A549 (cell line): Measurements from ENCODE around the gene DUSP7. TPM values are rescaled to one million over a fixed set of nuclear protein-coding genes. Genes with fewer than 3 reads are reported as not detected.

Experiments
- ATAC-seq, 2 experiments: fragments of 200-7000 bp in 1 of 2; fragments of >200 bp in 1 of 2; cut with Nextera tagmentation in 1 of 2; cut with Tn5 transposase in 1 of 2; 3 replicates each; pipeline versions ENCODE4 v1.8.0 to v1.9.1; 2018 to 2020; ENCODE audit warnings: mild to moderate bottlenecking in 1 of 2, moderate library complexity in 1 of 2
- CTCF ChIA-PET: fragments of 300-600 bp; sonication (Branson Sonifier 250); formaldehyde crosslinking; extraction: SDS; loops from one replicate; lab custom pipeline; 2021; ENCODE audit warnings: antibody characterized with exemption, inconsistent platforms; lab: Yijun Ruan, JAX
- POLR2A ChIA-PET: fragments of 350-600 bp; formaldehyde crosslinking; extraction: SDS; loops from one replicate; lab custom pipeline; 2021; ENCODE audit warnings: antibody characterized with exemption, inconsistent platforms; lab: Yijun Ruan, JAX
- DNase-seq, 2 experiments: peaks; one replicate each; pipeline versions ENCODE4 v3.0.0 to v3.0.0-alpha.2; 2011 to 2016; ENCODE audit warnings: low read depth in 1 of 2, low spot score in 1 of 2
- FAIRE-seq: peaks from 2 replicates; lab custom pipeline; 2011; peaks lifted over from hg19 to GRCh38; lab: Jason Lieb, UNC
- H3K27ac ChIP-seq, 2 experiments: fragments of >200 bp; sonication (Bioruptor Twin); formaldehyde crosslinking; 3 replicates each; pipeline ENCODE4 v1.5.1; 2016 to 2017
- H3K4me1 ChIP-seq: fragments of >200 bp; sonication (Bioruptor Twin); formaldehyde crosslinking; 3 replicates; pipeline ENCODE4 v1.6.1; 2016
- H3K4me2 ChIP-seq: fragments of >200 bp; sonication (Bioruptor Twin); formaldehyde crosslinking; 3 replicates; pipeline ENCODE4 v1.6.1; 2016
- H3K4me3 ChIP-seq: fragments of >200 bp; sonication (Bioruptor Twin); formaldehyde crosslinking; 3 replicates; pipeline ENCODE4 v1.5.1; 2016
- H3K9me3 ChIP-seq: fragments of >200 bp; sonication (Bioruptor Twin); formaldehyde crosslinking; 3 replicates; pipeline ENCODE4 v1.6.1; 2016
- BCL3 ChIP-seq: fragments of >200 bp; sonication (Bioruptor Twin); formaldehyde crosslinking; IDR thresholded peaks from 3 replicates; pipeline ENCODE4 v1.6.1; 2016
- BHLHE40 ChIP-seq: IDR thresholded peaks from 2 replicates; pipeline ENCODE4 v1.6.1; 2012; ENCODE audit warnings: low read depth, low read length, inconsistent platforms
- CEBPB ChIP-seq, 2 experiments: fragments of >200 bp in 1 of 2; sonication (Bioruptor Twin) in 1 of 2; formaldehyde crosslinking in 1 of 2; IDR thresholded peaks; 2 replicates each; pipeline ENCODE4 v1.6.1; 2012 to 2016
- CHD4 ChIP-seq: fragments of 200-600 bp; sonication (generic); IDR thresholded peaks from 2 replicates; pipeline ENCODE4 v1.6.1; 2016; ENCODE audit warnings: antibody characterized with exemption, mild to moderate bottlenecking, borderline replicate concordance
- ESRRA ChIP-seq: fragments of 150-350 bp; IDR thresholded peaks from 2 replicates; pipeline ENCODE4 v1.6.1; 2014; ENCODE audit warnings: mild to moderate bottlenecking, low read length, borderline replicate concordance
- FOSB ChIP-seq: fragments of 250-450 bp; sonication (Bioruptor Pico); IDR thresholded peaks from 2 replicates; pipeline ENCODE4 v1.5.0; 2020; ENCODE audit warnings: mild to moderate bottlenecking, moderate library complexity
- HEYL ChIP-seq: fragments of 250-450 bp; sonication (Bioruptor Pico); IDR thresholded peaks from 2 replicates; pipeline ENCODE4 v1.8.0; 2021; ENCODE audit warnings: mild to moderate bottlenecking, moderate library complexity
- HOXB13 ChIP-seq: fragments of 250-450 bp; sonication (Bioruptor Pico); IDR thresholded peaks from 2 replicates; pipeline ENCODE4 v1.5.0; 2020; ENCODE audit warnings: low read depth, mild to moderate bottlenecking, moderate library complexity
- KDM5A ChIP-seq: fragments of 200-600 bp; sonication (generic); IDR thresholded peaks from 2 replicates; pipeline ENCODE4 v1.6.1; 2016; ENCODE audit warnings: antibody characterized with exemption, mild to moderate bottlenecking
- MAFK ChIP-seq: fragments of 450-650 bp; IDR thresholded peaks from 2 replicates; pipeline ENCODE4 v1.6.1; 2014; ENCODE audit not compliant: partially characterized antibody
- MAZ ChIP-seq: fragments of 150-350 bp; IDR thresholded peaks from 2 replicates; pipeline ENCODE4 v1.6.1; 2014; ENCODE audit warnings: antibody characterized with exemption, low read depth, low read length, borderline replicate concordance
- NPAS2 ChIP-seq: fragments of 250-450 bp; sonication (Bioruptor Pico); IDR thresholded peaks from 2 replicates; pipeline ENCODE4 v1.8.0; 2022; ENCODE audit warnings: mild to moderate bottlenecking, moderate library complexity, borderline replicate concordance
- PHF8 ChIP-seq: fragments of 200-600 bp; sonication (generic); IDR thresholded peaks from 2 replicates; pipeline ENCODE4 v1.6.1; 2016; ENCODE audit warnings: low read depth, mild to moderate bottlenecking, antibody characterized with exemption, moderate library complexity, borderline replicate concordance
- RARB ChIP-seq: fragments of 250-450 bp; sonication (Bioruptor Pico); IDR thresholded peaks from 2 replicates; pipeline ENCODE4 v1.8.0; 2021; ENCODE audit warnings: mild to moderate bottlenecking, moderate library complexity
- RCOR1 ChIP-seq: fragments of 150-350 bp; IDR thresholded peaks from 2 replicates; pipeline ENCODE4 v1.6.1; 2014; ENCODE audit warnings: antibody characterized with exemption, low read length, low read depth
- SMC3 ChIP-seq: fragments of >200 bp; sonication (Bioruptor Twin); formaldehyde crosslinking; IDR thresholded peaks from 3 replicates; pipeline ENCODE4 v1.6.1; 2018; ENCODE audit warnings: inconsistent platforms
- ZFP36 ChIP-seq: fragments of 450-650 bp; IDR thresholded peaks from 2 replicates; pipeline ENCODE4 v1.6.1; 2014; ENCODE audit warnings: borderline replicate concordance; ENCODE audit not compliant: partially characterized antibody
- ZSCAN20 ChIP-seq: fragments of 250-450 bp; sonication (Bioruptor Pico); IDR thresholded peaks from 2 replicates; pipeline ENCODE4 v1.8.0; 2022; ENCODE audit warnings: mild to moderate bottlenecking, moderate library complexity
- WGBS: methylation state at CpG from one replicate; pipeline ENCODE4 v1.1.6; 2017; ENCODE audit errors: missing lambda C conversion rate; 5-methylcytosine and 5-hydroxymethylcytosine counted together
- polyA plus RNA-seq, 4 experiments: library from polyadenylated mRNA; depleted of rRNA in 3 of 4; stranded (reverse); fragments of >200 nt; fragmentation: RNase III in 1 of 4; extraction: RNeasy Plus Mini Kit Qiagen cat#74134 plus additional on column Dnase treatment in 1 of 4; gene quantifications; 2 replicates in 3 of 4; 3 replicates in 1 of 4; pipeline ENCODE4 v1.2.3, GENCODE V29; 2011 to 2017
- TF ChIP-seq, protein P1 (sequence below): fragments of 250-450 bp; sonication (Bioruptor Pico); IDR thresholded peaks from 2 replicates; pipeline ENCODE4 v1.5.0; 2021; ENCODE audit warnings: mild to moderate bottlenecking, moderate library complexity, borderline replicate concordance
- TF ChIP-seq, protein P2 (sequence below): fragments of 150-350 bp; IDR thresholded peaks from 2 replicates; pipeline ENCODE4 v1.6.1; 2014; ENCODE audit warnings: low read depth, mild to moderate bottlenecking, low read length
- TF ChIP-seq, protein P3 (sequence below): fragments of >200 bp; sonication (Bioruptor Twin); formaldehyde crosslinking; IDR thresholded peaks from 3 replicates; pipeline ENCODE4 v1.5.1; 2016
- TF ChIP-seq, protein P4 (sequence below): fragments of 250-450 bp; sonication (Bioruptor Pico); IDR thresholded peaks from 2 replicates; pipeline ENCODE4 v1.5.0; 2020; ENCODE audit warnings: low read depth, mild to moderate bottlenecking, moderate library complexity

DUSP7 gene
- polyA plus RNA-seq, 2 of the 4 experiments (the other 2 are of a cell fraction) = 4.4 to 4.8 TPM

DNA sequence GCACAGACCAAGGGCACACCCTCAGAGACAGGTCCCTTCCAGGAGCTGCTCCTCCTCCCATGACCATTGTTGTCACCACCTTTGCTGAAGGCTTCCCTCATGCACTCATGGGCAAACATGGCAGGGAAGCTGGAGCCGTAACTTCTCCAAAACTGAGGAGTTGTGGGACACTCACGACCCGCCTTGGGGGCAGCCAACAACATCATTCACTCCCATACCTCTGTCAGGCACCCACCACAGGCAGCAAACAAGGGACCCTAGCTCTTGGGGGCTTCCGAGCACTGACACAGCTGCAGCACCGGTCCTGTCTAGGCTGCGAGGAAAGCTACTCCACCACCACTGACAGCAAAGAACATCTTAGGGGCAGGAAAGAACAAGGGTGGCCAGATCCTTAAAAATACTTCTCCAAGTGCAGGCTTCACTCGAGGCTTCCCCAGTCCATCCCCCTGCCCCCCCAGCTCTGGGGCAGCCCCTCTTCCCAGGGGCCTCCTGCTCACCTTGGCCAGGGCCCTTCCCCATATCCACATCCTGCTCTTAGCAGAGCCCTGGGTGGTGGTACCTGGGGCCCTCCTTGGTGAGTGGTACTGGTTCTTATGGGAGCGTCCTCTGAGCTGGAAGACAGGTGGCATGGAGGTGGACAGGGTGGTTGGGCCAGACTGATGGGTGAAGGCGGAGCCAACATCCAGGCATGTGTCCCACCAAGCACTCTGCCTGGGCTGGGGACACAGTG lies 28.0 kb upstream of the DUSP7 start:
- FAIRE-seq = no peak
- no peak overlapping the region for H3K4me3 ChIP-seq
- TF ChIP-seq SMC3 (no peak), FOSB (CRISPR knock-in tag) (no peak), HOXB13 (no peak), CEBPB (IDR thresholded peaks at IDR 0.05) (no peak), RCOR1 (no peak), HEYL (no peak), ZSCAN20 (CRISPR knock-in tag) (no peak), CHD4 (no peak), NPAS2 (CRISPR knock-in tag) (no peak)
- TF ChIP-seq, protein P1, sequence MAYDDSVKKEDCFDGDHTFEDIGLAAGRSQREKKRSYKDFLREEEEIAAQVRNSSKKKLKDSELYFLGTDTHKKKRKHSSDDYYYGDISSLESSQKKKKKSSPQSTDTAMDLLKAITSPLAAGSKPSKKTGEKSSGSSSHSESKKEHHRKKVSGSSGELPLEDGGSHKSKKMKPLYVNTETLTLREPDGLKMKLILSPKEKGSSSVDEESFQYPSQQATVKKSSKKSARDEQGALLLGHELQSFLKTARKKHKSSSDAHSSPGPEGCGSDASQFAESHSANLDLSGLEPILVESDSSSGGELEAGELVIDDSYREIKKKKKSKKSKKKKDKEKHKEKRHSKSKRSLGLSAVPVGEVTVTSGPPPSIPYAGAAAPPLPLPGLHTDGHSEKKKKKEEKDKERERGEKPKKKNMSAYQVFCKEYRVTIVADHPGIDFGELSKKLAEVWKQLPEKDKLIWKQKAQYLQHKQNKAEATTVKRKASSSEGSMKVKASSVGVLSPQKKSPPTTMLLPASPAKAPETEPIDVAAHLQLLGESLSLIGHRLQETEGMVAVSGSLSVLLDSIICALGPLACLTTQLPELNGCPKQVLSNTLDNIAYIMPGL (CRISPR knock-in tag) = no peak
- TF ChIP-seq, protein P2, sequence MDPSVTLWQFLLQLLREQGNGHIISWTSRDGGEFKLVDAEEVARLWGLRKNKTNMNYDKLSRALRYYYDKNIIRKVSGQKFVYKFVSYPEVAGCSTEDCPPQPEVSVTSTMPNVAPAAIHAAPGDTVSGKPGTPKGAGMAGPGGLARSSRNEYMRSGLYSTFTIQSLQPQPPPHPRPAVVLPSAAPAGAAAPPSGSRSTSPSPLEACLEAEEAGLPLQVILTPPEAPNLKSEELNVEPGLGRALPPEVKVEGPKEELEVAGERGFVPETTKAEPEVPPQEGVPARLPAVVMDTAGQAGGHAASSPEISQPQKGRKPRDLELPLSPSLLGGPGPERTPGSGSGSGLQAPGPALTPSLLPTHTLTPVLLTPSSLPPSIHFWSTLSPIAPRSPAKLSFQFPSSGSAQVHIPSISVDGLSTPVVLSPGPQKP = no peak
- H3K4me2 ChIP-seq = no peak overlapping the region
- H3K4me1 ChIP-seq = no peaks in the 10 kb centered on the region
- no peak overlapping the region for H3K27ac ChIP-seq
- WGBS = 88% methylated on average over 4 of the region's 9 CpGs
- DNase-seq = no peak
- CTCF ChIA-PET = interaction anchor here (1.6 to 3.0 kb wide), 2 partner anchors 10 to 31 kb away, joined by 3 to 12 read pairs; no protein-coding TSS in a partner anchor
- ATAC-seq = peak in 1 of 2 experiments; percentile 21; a peak in 3 of 6 replicates
- POLR2A ChIA-PET = no interaction called here
- no peaks in the 10 kb centered on the region for H3K9me3 ChIP-seq

- CTCF ChIA-PET = interaction anchor here (1.6 to 3.0 kb wide), 2 partner anchors 9 to 30 kb away, joined by 3 to 12 read pairs; no protein-coding TSS in a partner anchor
Observed at GRCh38 chr3:52083556-52084087, 27.3 kb upstream of the DUSP7 start.

More at GRCh38 chr3:52083556-52084087, 27.3 kb upstream of the DUSP7 start:
- DNase-seq = no peak
- no peak for ATAC-seq
- H3K9me3 ChIP-seq = no peaks in the 10 kb centered on the region
- no peak overlapping the region for H3K4me2 ChIP-seq
- H3K4me3 ChIP-seq = no peak overlapping the region
- no peak for TF ChIP-seq KDM5A
- TF ChIP-seq PHF8 = no peak
- TF ChIP-seq, protein P3, sequence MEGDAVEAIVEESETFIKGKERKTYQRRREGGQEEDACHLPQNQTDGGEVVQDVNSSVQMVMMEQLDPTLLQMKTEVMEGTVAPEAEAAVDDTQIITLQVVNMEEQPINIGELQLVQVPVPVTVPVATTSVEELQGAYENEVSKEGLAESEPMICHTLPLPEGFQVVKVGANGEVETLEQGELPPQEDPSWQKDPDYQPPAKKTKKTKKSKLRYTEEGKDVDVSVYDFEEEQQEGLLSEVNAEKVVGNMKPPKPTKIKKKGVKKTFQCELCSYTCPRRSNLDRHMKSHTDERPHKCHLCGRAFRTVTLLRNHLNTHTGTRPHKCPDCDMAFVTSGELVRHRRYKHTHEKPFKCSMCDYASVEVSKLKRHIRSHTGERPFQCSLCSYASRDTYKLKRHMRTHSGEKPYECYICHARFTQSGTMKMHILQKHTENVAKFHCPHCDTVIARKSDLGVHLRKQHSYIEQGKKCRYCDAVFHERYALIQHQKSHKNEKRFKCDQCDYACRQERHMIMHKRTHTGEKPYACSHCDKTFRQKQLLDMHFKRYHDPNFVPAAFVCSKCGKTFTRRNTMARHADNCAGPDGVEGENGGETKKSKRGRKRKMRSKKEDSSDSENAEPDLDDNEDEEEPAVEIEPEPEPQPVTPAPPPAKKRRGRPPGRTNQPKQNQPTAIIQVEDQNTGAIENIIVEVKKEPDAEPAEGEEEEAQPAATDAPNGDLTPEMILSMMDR = no peak
- no peak for TF ChIP-seq BHLHE40
- no peak for TF ChIP-seq RARB (CRISPR knock-in tag)
- TF ChIP-seq ZFP36 = no peak
- TF ChIP-seq BCL3 = no peak
- no peak for TF ChIP-seq MAZ
- no peak for TF ChIP-seq RCOR1
- TF ChIP-seq, protein P4, sequence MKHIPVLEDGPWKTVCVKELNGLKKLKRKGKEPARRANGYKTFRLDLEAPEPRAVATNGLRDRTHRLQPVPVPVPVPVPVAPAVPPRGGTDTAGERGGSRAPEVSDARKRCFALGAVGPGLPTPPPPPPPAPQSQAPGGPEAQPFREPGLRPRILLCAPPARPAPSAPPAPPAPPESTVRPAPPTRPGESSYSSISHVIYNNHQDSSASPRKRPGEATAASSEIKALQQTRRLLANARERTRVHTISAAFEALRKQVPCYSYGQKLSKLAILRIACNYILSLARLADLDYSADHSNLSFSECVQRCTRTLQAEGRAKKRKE = no peak
- TF ChIP-seq ESRRA = no peak
- TF ChIP-seq MAFK = no peak
- TF ChIP-seq, all 56 proteins: peak for 0
- WGBS = 89% methylated on average over 5 of the region's 5 CpGs
- POLR2A ChIA-PET = no interaction called here
- no peaks in the 10 kb centered on the region for H3K4me1 ChIP-seq
- FAIRE-seq = no peak
- no peak overlapping the region for H3K27ac ChIP-seq
